GM18499 (cell line): ENCODE results near the gene PRSS56.

Source experiments
- ATAC-seq: cut with Tn5 transposase; IDR thresholded peaks from one replicate; pipeline ENCODE4 v1.9.1; 2021; ENCODE audit warnings: moderate number of reproducible peaks; ENCODE audit not compliant: insufficient read depth, unreplicated experiment

PRSS56 gene

DNA sequence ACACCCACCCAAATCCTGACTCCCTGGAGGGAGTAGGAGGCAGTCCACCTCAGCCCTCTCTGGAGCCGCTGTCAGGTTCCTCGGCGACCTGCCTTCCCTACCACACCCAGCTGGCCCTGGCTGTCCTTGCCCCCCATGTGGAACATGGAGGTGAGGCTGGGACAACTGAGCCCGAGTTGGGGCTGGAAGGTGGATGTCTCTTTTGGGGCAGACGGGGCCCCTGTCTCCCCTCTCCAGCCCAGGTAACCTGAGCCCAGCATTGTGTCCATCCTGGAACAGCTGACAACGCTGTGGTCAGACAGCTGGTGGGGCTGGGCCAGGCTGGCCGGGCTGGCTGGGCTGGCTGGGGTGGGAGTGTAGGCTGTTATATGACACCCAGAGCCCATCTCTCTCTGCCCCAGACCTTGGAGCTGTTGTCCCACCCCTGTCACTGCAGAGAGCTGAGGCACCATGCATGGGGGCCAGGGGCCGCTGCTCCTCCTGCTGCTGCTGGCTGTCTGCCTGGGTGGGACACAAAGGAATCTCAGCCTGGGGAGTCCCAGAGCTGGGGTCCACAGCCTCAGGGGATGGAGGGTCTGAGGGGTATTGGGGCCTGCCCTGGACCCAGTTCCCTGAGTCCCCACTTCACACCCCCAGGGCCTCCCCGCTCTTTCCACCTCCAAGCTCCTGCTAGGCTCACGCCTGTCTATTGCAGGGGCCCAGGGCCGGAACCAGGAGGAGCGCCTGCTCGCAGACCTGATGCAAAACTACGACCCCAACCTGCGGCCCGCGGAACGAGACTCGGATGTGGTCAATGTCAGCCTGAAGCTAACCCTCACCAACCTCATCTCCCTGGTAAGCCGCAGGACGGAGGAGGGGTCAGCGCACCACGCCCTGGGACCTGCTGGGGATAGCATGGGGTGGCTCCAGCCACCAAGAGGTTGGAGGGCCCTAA lies 19.4 kb downstream of the PRSS56 start, which contains the start of gene CHRNG:
CHRNG (plus strand) TSS at position 395 of the 934 bp plus-strand sequence; CDS start at position 451, 56 bp downstream.
- no peak for ATAC-seq

DNA sequence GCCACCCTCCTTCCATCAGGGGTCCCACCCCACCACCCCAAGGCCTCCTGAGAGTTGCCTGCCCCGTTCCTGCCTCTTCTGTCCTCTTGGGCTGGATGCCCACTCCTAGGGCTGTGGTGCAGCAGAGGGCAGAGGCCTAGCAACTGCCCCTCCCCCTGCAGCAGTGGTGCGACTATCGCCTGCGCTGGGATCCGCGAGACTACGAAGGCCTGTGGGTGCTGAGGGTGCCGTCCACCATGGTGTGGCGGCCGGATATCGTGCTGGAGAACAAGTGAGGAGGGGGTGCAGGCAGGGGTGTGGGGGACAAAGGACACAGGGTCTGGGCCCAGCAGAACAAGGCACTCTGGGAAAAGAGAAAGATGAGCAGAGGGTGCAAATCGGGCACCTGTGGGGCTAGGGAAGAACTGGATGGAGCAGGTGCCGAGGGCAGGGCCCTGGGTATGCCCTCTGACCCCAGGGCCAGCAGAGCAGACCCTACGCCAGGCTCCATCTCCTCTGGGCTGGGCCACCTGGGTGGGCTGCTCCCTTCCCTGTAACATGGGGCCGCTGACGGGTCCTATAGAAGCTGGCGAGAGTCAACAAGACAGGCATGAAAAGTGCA lies 20.4 kb downstream of the PRSS56 start:
- no peak for ATAC-seq

DNA sequence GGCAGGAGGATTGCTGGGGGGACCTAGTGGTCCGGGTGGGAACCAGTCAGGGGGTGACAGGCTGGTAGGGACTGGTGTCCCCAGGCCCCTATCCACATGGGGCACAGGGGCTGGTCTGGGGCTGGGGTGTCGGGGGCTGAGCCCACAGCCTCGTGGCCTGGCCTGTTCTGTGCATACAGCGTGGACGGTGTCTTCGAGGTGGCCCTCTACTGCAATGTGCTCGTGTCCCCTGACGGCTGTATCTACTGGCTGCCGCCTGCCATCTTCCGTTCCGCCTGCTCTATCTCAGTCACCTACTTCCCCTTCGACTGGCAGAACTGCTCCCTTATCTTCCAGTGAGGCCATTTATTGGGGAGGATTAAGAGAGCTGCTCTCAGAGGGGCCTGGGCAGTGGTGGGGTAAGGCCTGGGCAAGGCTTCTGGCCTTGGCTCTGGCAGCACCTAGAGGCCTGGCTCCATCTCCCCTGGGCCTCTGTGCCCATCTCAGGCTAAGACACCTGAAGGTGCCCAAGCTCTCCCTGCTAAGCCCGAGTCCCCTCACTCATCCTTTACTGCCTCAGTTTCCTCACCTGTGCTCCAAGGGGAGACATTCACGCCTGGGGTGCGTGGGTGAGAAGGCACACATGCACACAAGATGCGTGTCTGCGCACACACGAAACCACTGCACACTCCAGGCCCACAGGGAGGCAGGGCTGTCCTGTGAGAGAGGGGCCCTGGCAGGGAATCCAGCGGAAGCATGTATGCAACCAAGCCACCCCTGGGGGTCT lies 21.2 kb downstream of the PRSS56 start:
- ATAC-seq = no peak

DNA sequence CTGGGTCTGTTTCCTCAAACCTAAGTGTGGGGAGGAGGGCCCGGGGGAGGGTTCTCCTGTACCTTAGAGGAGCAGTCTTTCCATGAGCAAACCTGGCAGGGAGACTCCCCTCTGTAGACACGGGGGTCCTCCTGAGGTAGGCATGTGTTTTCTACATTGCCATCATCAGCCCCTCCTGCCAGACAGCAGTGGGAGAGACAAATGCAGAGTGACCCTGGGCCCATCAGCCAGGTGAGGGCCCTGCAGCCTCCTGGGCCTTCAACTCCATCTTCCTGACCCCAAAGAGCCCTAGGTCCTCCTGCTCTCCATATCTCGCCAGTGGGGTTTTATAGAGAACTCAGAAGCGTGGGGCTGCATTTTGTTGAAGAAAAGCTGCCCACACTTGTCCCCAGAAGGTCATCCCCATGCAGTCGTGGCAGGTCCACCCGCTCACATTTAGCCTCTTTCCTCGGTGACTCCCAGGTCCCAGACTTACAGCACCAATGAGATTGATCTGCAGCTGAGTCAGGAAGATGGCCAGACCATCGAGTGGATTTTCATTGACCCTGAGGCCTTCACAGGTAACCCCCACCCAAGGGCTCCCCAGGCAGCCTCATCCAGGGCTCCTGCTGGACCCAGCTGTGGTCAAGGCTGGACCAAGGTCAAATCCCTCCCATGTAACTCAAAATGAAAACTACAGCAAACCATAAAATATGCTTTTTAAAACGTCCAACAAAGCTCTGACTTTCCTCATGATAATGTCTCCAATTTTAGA lies 21.9 kb downstream of the PRSS56 start:
- ATAC-seq = no peak

DNA sequence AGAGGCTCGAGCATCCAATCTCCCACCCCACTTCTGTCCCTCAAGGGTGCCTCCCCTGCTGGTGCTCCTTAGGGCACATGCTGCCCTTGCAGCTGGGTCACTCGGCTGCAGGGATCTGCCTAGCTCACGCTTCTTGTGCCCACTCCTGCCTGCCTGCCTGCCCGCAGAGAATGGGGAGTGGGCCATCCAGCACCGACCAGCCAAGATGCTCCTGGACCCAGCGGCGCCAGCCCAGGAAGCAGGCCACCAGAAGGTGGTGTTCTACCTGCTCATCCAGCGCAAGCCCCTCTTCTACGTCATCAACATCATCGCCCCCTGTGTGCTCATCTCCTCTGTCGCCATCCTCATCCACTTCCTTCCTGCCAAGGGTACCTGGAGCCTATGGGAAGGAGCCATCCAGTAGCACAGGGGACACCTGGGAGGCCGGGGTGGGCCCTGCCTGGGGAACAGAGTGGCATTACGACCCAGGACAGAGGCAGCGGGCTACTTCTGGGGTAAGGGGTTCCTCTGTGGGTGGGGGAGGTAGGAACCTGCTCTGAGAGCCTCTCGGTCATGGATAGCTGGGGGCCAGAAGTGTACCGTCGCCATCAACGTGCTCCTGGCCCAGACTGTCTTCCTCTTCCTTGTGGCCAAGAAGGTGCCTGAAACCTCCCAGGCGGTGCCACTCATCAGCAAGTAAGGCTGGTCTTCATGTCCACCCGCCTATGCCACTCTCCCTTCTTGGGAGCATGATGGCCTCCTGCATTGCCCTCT lies 22.7 kb downstream of the PRSS56 start:
- ATAC-seq = no peak

DNA sequence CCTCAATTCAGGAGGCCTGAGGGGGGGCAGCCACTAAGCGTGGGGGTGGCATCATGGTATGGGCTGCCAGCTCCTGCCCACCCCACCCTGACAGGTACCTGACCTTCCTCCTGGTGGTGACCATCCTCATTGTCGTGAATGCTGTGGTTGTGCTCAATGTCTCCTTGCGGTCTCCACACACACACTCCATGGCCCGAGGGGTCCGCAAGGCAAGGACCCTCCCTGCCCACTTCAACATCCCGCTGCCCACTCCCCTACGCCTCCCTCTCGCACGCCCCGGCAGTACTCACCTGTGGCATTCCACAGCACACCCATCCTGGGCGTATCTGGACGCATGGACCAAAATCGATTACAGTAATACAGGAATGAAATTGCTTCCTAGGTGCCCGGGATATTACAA lies 23.3 kb downstream of the PRSS56 start:
- no peak for ATAC-seq

DNA sequence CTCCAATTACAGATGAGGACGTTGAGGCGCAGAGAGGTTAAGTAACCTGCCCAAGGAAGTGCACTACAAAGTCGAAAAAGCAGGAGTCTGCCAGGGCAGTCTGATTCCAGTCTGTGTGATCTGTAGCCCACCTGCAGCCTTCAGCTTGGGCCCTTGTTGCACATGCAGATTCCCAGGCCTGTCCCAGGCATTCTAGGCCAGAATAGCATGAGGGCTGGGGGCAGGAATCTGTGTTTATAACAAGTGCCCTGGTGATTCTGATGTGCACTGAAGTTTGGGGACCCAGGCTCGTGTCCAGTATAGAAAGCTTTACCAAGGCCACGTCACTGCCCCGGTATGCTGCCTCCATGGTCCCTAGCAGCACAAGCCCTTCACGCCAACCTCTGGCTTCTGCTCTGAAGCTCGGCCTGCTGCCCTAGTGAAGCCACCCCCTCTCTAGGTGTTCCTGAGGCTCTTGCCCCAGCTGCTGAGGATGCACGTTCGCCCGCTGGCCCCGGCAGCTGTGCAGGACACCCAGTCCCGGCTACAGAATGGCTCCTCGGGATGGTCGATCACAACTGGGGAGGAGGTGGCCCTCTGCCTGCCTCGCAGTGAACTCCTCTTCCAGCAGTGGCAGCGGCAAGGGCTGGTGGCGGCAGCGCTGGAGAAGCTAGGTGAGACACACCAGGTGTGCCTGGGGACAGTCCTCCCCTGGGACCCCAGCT lies 23.9 kb downstream of the PRSS56 start:
- no peak for ATAC-seq

DNA sequence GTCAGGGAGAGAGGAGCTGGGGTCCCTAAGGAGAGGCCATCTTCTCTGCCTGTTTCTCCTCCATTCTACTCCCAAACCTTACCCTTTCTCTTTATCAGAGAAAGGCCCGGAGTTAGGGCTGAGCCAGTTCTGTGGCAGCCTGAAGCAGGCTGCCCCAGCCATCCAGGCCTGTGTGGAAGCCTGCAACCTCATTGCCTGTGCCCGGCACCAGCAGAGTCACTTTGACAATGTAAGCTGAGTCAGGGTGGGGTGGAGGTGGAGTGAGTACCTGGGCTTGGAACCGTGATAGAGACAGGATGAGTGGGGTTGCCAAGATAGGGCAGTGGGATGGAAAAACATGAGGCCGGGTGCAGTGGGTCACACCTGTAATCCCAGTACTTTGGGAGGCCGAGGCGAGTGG lies 24.5 kb downstream of the PRSS56 start:
- ATAC-seq = no peak

DNA sequence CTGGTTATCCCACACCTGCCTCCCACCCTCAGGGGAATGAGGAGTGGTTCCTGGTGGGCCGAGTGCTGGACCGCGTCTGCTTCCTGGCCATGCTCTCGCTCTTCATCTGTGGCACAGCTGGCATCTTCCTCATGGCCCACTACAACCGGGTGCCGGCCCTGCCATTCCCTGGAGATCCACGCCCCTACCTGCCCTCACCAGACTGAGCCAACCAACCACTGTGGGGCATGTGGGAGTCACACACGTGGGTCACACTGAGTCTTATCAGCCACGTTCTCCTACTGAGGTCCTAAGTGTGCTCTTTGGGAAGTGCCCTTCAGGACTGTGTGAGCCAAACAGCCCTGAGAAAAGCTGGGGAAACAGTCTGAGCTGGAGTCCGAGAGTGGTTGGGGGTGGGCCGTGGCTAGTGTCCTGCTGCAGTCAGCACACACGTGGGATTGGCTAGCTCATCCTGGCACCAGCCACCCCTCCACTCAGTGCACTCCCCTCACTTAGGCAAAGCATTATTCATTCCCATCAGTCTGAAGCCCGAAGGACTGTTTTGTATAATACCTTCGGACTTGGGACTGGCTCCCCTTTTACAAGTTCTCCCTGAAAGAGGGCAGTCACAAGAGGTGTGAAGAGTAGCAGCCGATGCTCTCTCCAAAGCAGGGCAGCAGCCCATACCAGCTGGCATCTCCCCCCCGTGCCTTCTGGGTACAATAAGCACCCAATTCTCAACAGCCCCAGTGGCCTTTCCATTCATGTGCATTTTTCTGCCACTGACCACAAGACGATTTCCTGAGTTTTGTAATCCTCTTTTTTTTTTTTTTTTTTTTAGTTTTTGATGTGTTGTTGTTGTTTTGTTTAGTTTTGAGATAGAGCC lies 25.6 kb downstream of the PRSS56 start:
- no peak for ATAC-seq

DNA sequence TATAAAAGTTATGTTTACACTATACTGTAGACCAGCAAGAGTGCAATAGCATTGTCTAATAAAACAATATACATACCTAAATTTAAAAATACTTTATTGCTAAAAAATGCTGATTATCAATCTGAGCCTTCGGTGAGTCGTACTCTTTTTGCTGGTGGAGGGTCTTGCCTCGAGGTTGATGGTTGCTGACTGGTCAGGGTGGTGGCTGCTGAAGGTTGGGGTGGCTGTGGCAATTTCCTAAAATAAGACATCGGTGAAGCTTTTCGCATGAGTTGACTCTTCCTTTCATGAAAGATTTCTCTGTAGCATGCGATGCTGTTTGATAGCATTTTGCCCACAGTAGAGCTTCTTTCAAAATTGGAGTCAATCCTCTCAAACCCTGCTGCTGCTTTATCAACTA lies 27.8 kb downstream of the PRSS56 start:
- no peak for ATAC-seq

DNA sequence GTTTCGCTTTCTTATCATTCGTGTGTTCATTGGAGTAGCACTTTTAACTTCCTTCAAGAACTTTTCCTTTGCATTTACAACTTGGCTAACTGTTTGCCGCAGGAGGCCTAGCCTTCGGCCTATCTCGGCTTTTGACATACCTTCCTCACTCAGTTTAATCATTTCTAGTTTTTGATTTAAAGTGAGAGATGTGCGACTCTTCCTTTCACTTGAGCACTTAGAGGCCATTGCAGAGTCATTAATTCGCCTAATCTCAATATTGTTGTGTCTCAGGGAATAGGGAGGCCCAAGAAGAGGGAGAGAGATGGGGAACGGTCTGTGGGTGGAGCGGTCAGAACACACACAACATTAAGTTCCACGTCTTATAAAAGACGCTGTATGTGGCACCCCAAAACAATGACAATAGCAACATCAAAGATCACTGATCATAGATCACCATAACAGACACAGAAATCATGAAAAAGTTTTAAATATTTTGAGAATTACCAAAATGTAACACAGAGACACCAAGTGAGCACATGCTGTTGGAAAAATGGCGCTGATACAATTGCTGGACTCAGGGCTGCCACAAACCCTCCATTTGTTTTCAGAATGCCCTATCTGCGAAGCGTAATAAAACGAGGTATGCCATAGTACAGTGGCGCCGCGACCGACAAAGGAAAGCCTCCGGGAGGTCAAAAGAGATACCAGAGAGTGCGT lies 29.6 kb downstream of the PRSS56 start:
- no peak for ATAC-seq

DNA sequence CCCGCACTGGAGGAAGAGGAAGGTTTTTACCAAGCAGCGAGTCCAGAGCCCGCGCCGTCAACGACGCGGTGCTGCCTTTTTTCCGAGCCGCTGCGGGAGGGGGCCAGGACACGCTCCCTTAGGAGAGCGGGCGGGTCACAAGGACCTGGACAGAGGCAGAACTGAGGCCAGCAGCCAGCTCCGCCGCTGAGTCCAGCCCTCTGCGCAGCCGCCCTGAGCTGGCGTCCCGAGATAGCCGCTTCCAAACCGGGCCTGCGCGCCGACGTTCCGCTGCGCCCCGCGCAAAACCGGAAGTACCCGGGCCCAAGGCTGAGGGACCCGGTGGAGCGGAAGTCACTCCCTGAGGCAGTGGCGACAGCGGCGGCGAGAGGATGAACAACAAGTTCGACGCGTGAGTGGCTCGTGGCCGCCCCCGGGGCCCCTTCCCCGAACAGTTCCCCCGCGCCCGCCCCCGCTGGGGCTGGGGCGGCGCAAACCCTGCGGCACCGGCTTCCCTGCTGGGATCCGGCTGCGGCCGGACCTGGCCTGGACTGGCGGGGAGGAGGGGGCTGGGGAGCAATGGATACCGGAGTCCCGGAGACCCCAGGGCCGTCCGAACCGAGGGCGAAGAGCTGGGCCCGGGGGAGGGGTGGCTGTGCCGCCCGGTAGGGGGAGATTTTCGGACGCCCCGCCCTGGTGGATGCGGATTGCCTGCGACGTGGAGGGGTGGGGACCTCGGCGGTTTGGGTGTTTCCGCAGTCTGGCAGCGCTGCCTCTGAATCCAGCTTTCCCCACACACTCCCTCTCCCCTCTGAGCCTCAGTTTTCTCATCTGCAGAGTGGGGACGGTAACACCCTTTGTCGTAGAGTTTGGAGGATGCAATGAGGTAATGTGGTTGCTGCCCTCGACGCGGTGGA lies 30.4 kb downstream of the PRSS56 start, which contains the start of the genes EIF4E2 and TIGD1:
EIF4E2 (plus strand) TSS at position 336 of the 896 bp plus-strand sequence; CDS start at position 372, 36 bp downstream.
TIGD1 (minus strand) TSS at position 204 of the 896 bp plus-strand sequence. CDS start 675 bp downstream, outside the sequence.
- peak; percentile 68 for ATAC-seq

DNA sequence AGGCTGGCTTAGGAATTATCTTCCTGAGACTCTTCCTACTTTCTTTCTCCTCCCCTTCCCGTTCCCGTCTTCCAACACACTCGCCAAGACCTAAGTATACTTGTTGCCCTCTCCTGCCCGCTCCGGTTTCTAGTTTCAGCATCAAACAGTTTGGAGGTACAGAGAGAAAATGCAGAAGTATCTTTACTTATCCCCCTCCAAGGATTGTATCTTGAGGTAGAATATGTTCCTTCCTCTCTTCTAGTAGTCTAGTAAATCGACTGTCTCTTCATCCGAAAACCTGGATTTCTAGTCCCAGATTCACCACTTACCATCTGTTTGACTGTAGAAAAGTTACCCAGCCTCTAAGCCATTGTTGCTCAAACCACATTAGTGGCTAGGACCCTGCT lies 31.1 kb downstream of the PRSS56 start:
- ATAC-seq = no peak

DNA sequence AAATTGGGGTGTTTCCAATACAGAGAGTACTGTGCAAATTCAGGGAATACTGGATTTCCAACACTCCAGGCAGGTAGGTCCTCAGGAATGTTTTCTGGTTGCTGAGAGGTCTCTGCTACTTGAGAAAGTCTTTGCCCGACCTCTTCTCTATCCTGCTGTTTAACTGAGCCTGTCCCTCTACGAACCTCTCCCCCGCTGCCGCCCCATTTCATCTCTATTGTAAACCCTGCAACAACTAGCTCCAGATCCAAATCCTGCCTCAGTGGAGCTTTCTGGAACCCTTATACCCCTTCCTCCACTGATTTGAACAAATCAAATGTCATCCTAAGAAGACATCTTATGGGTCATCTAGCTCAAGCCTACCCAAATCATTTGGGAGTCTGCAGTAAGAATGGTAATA lies 31.6 kb downstream of the PRSS56 start:
- ATAC-seq = no peak

DNA sequence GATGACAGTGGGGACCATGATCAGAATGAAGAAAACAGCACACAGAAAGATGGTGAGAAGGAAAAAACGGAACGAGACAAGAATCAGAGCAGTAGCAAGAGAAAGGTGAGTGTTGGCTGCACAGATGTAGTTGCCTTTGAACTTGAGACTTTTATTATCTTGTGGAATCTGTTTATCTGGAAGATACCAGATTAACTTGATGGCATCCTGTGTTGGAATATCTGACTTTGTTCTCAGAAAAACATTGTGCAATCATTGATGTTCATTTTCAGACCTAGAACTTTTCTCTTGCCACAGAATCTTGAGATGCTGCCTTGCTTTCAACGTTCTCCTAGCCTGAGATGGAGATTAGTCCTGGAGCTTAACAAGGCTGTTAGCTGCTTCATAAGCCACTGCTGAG lies 36.2 kb downstream of the PRSS56 start:
- ATAC-seq = no peak

DNA sequence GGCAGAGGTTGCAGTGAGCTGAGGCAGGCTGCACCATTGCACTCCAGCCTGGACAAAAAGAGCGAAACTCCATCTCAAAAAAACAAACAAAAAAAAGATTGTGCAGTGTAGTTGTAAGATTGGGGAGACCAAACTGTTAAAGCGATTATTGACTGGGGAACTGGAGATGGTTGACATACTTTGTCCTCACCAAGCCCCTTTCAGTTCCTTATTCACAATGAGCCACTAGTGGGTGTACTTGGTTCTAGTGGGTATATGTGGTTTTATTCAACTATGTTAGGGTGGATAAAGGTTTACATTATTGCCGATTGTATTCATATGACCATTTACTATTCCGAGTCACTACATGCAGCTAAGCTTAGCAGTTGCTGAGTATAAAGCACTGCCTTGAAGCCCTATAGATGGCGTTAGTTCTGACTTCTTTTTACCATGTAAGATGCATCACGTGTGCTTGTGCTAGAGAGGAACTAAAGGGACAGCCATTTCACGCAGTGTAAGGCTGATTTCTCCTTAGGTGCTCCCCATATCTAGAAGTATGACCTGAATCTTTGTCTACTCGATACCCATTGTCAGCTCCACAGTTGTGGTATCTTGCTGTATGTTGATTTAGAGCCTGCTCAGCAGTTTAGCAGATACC lies 42.4 kb downstream of the PRSS56 start:
- no peak for ATAC-seq
